ENCODE results near the gene FAM240B. TPM values are rescaled to one million over a fixed set of nuclear protein-coding genes. Genes with fewer than 3 reads are reported as not detected.

FAM240B gene
- total and polyA plus RNA-seq, 9 of the 15 experiments (the other 6 are each of a cell fraction or from before 2014, with no cell fraction given) = not detected

- Histone ChIP-seq H3K4me2 (ENCODE audit: insufficient read depth, low read length) (no peak overlapping the region), H3K36me3 (ENCODE audit: control insufficient read depth, insufficient read depth, low read length) (no peaks in the 10 kb centered on the region), H3K9ac (ENCODE audit: insufficient read depth in 1 of 2, low read depth in 2 of 2, low read length in 2 of 2) (no peak overlapping the region), H3K9me3 (replicated peaks; ENCODE audit: control insufficient read depth, insufficient read depth, low read depth, low read length) (no peaks in the 10 kb centered on the region), H3K79me2 (ENCODE audit: control insufficient read depth, insufficient read depth, low read length) (no peaks in the 10 kb centered on the region), H2AFZ (ENCODE audit: low read depth, low read length) (no peak overlapping the region), H3K27me3 (ENCODE audit: control insufficient read depth in 2 of 2, insufficient read depth in 2 of 2, low read length in 2 of 2) (peaks cover 2 to 7% of the 10 kb centered on the region in 2 experiments; a peak in 1 of 5 replicates), H3K4me1 (replicated peaks in 1 of 2; ENCODE audit: control insufficient read depth in 2 of 2, insufficient read depth in 2 of 2, low read length in 2 of 2) (no peaks in the 10 kb centered on the region), H3K9me1 (ENCODE audit: control insufficient read depth, insufficient read depth, low read length) (no peaks in the 10 kb centered on the region), H3K4me3 (no peak overlapping the region), H3K27ac (ENCODE audit: extremely low read depth, low read depth, low read length) (no peak overlapping the region), H4K20me1 (replicated peaks; ENCODE audit: control insufficient read depth, insufficient read depth, low read length) (no peaks in the 10 kb centered on the region)
- FAIRE-seq = no peak
- POLR2A ChIA-PET = no interaction called here
- WGBS (ENCODE audit: insufficient coverage, low coverage, missing lambda C conversion rate) = 1% methylated on average over 4 of the region's 4 CpGs
- no peak for DNase-seq (ENCODE audit: extremely low read depth in 1 of 4, low spot score in 3 of 4)
- in situ Hi-C loops (cut with MboI) = no loop called here
- intact Hi-C loops (cut with micrococcal nuclease) = no loop called here
- no TSS peak for BruUV-seq (replicated peaks)
- CTCF ChIA-PET (ENCODE audit: low intra/inter-chr PET ratio) = no interaction called here
- ATAC-seq = no peak
- TF ChIP-seq ZNF274 (IDR thresholded peaks at IDR 0.05; ENCODE audit: borderline replicate concordance, low read depth, low read length) (no peak), POLR2A (conservative IDR thresholded peaks at IDR 0.05) (no peak), ZFP91 (CRISPR knock-in tag; IDR thresholded peaks at IDR 0.05) (no peak), HIVEP1 (CRISPR knock-in tag; IDR thresholded peaks at IDR 0.05) (no peak), E2F3 (CRISPR knock-in tag; IDR thresholded peaks at IDR 0.05) (no peak), ZNF3 (CRISPR knock-in tag; IDR thresholded peaks at IDR 0.05) (no peak), ZBTB43 (CRISPR knock-in tag; IDR thresholded peaks at IDR 0.05) (no peak), ZNF347 (CRISPR knock-in tag; IDR thresholded peaks at IDR 0.05; ENCODE audit: low read depth) (no peak), ZNF263 (CRISPR knock-in tag; IDR thresholded peaks at IDR 0.05; ENCODE audit: borderline replicate concordance) (no peak), PATZ1 (CRISPR knock-in tag; IDR thresholded peaks at IDR 0.05; ENCODE audit: borderline replicate concordance) (no peak), MLX (CRISPR knock-in tag; conservative IDR thresholded peaks at IDR 0.05) (no peak), ZNF785 (CRISPR knock-in tag; IDR thresholded peaks at IDR 0.05) (no peak)
Measured at GRCh38 chr9:38746303-38746702, 26.4 kb upstream of the FAM240B start.

Data from K562 (cell line).